MM.1S (cell line): ENCODE results near the gene ELP5.

Experiments used
- DNase-seq: peaks from one replicate; pipeline ENCODE4 v3.0.0-alpha.2; 2015
- H2AFZ ChIP-seq: fragments of 300-600 bp; sonication (generic); 2 replicates; pipeline ENCODE4 v1.6.0; 2016; ENCODE audit warnings: antibody characterized with exemption, low read length
- H3F3A ChIP-seq: fragments of 300-600 bp; sonication (generic); 2 replicates; pipeline ENCODE4 v1.6.1; 2016; ENCODE audit warnings: mild to moderate bottlenecking, antibody characterized with exemption, low read length, moderate library complexity, mixed read lengths; ENCODE audit not compliant: insufficient read depth
- H3K27ac ChIP-seq: fragments of 300-600 bp; sonication (generic); 2 replicates; pipeline ENCODE4 v1.5.1; 2016; ENCODE audit warnings: mild to moderate bottlenecking, low read length
- H3K27me3 ChIP-seq: fragments of 300-600 bp; sonication (generic); replicated peaks from 2 replicates; pipeline ENCODE4 v1.6.0; 2016; ENCODE audit warnings: low read length; ENCODE audit not compliant: insufficient read depth
- H3K36me3 ChIP-seq: fragments of 300-600 bp; sonication (generic); replicated peaks from 2 replicates; pipeline ENCODE4 v1.6.1; 2016; ENCODE audit warnings: mild to moderate bottlenecking, low read length, mixed read lengths; ENCODE audit not compliant: insufficient read depth
- H3K4me1 ChIP-seq: fragments of 300-600 bp; sonication (generic); 2 replicates; pipeline ENCODE4 v1.6.1; 2016; ENCODE audit warnings: low read length, mixed read lengths
- H3K4me2 ChIP-seq: fragments of 300-600 bp; sonication (generic); 2 replicates; pipeline ENCODE4 v1.6.0; 2016; ENCODE audit warnings: low read depth, low read length
- H3K4me3 ChIP-seq: fragments of 300-600 bp; sonication (generic); 2 replicates; pipeline ENCODE4 v1.5.1; 2016; ENCODE audit warnings: low read length, mixed read lengths
- H3K79me2 ChIP-seq: fragments of 300-600 bp; sonication (generic); 2 replicates; pipeline ENCODE4 v1.6.1; 2016; ENCODE audit warnings: mixed run types, low read length, mixed read lengths
- H3K9ac ChIP-seq: fragments of 300-600 bp; sonication (generic); 2 replicates; pipeline ENCODE4 v1.6.1; 2016; ENCODE audit warnings: low read length, mixed read lengths
- H3K9me2 ChIP-seq: fragments of 300-600 bp; sonication (generic); replicated peaks from 2 replicates; pipeline ENCODE4 v1.6.1; 2016; ENCODE audit warnings: mild to moderate bottlenecking, low read length, mixed read lengths; ENCODE audit not compliant: insufficient read depth
- H3K9me3 ChIP-seq: fragments of 300-600 bp; sonication (generic); replicated peaks from 2 replicates; pipeline ENCODE4 v1.6.1; 2016; ENCODE audit warnings: mild to moderate bottlenecking, low read length, mixed read lengths; ENCODE audit not compliant: insufficient read depth
- H4K20me1 ChIP-seq: fragments of 300-600 bp; sonication (generic); 2 replicates; pipeline ENCODE4 v1.6.1; 2016; ENCODE audit warnings: mild to moderate bottlenecking, low read length, moderate library complexity, mixed read lengths; ENCODE audit not compliant: insufficient read depth
- EZH2 ChIP-seq: fragments of 300-600 bp; sonication (generic); optimal IDR thresholded peaks from 2 replicates; pipeline ENCODE3; 2017; ENCODE audit warnings: low read depth, mild to moderate bottlenecking, antibody characterized with exemption, low read length, mixed read lengths
- EZH2phosphoT487 ChIP-seq: fragments of 300-600 bp; sonication (generic); IDR thresholded peaks from 2 replicates; pipeline ENCODE4 v1.6.1; 2018; ENCODE audit warnings: antibody characterized with exemption, low read length
- TF ChIP-seq, protein P1 (sequence below): fragments of 300-600 bp; sonication (generic); IDR thresholded peaks from 2 replicates; pipeline ENCODE4 v1.5.1; 2016; ENCODE audit warnings: antibody characterized with exemption, low read length, mixed read lengths

The ELP5 gene

DNA sequence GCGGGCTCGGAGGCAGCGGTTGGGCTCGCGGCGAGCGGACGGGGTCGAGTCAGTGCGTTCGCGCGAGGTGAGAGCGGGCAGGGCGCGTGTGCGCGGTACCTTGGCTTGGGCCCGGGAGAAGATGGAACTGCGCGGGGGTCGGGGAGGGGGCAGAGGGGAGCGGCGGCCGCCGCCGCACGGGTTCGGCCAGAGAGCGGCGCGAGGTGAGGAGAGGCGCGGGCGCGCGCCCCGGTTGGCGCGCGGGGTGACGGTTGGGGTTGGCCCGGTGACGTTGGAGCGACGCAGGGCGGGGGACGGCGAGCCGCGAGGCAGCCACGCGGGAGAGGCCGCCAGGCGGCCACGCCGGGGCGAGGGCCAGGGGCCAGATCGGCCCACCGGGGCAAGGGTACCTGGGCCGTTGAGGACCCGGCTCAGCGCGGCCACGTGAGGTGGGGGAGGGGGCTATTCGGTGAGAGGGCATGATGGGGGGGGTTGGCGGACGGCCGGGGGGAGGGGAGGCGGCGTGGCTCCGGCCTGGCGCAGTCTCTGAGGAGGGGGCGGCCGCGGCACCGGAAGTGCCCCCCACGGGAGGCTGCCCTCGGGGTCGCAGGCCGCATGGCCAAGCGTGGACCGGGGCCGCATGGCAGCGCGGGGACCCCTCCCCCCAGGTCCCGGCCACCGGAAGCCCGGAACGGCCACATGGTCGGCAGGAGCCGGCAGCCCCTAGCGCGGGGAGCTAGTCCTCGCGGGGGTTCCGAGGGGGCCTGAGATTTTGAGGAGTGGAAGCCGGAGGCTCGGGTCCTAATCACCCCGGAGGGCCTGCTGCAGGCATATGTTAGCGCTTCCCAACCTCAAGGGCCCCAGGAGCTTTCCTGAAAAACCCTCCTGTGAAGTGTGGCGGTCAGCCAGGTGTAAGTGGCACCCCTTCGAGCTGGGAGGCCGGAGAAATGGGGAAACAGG is 55.9 kb downstream of the ELP5 start:
- peak overlapping the region; percentile 100 for H3K9ac ChIP-seq
- peaks cover 51% of the 10 kb centered on the region for H3K79me2 ChIP-seq
- H4K20me1 ChIP-seq: peaks cover 31% of the 10 kb centered on the region
- no peak overlapping the region for H2AFZ ChIP-seq
- H3K9me2 ChIP-seq: no peaks in the 10 kb centered on the region
- TF ChIP-seq, protein P1, sequence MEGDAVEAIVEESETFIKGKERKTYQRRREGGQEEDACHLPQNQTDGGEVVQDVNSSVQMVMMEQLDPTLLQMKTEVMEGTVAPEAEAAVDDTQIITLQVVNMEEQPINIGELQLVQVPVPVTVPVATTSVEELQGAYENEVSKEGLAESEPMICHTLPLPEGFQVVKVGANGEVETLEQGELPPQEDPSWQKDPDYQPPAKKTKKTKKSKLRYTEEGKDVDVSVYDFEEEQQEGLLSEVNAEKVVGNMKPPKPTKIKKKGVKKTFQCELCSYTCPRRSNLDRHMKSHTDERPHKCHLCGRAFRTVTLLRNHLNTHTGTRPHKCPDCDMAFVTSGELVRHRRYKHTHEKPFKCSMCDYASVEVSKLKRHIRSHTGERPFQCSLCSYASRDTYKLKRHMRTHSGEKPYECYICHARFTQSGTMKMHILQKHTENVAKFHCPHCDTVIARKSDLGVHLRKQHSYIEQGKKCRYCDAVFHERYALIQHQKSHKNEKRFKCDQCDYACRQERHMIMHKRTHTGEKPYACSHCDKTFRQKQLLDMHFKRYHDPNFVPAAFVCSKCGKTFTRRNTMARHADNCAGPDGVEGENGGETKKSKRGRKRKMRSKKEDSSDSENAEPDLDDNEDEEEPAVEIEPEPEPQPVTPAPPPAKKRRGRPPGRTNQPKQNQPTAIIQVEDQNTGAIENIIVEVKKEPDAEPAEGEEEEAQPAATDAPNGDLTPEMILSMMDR: no peak
- TF ChIP-seq EZH2phosphoT487: no peak
- no peak for TF ChIP-seq EZH2
- H3K36me3 ChIP-seq: peaks cover 15% of the 10 kb centered on the region
- H3K9me3 ChIP-seq: no peaks in the 10 kb centered on the region
- H3K27me3 ChIP-seq: 0 out of 2 replicates have a peak, but pooled peaks cover 3% of the 10 kb centered on the region
- peak overlapping the region; percentile 68 for H3K4me2 ChIP-seq
- peak overlapping the region; percentile 100 for H3K27ac ChIP-seq
- peak; percentile 43 for DNase-seq
- H3F3A ChIP-seq: peaks cover 57% of the 10 kb centered on the region
- peak overlapping the region; percentile 97 for H3K4me3 ChIP-seq
- H3K4me1 ChIP-seq: peaks cover 19% of the 10 kb centered on the region

DNA sequence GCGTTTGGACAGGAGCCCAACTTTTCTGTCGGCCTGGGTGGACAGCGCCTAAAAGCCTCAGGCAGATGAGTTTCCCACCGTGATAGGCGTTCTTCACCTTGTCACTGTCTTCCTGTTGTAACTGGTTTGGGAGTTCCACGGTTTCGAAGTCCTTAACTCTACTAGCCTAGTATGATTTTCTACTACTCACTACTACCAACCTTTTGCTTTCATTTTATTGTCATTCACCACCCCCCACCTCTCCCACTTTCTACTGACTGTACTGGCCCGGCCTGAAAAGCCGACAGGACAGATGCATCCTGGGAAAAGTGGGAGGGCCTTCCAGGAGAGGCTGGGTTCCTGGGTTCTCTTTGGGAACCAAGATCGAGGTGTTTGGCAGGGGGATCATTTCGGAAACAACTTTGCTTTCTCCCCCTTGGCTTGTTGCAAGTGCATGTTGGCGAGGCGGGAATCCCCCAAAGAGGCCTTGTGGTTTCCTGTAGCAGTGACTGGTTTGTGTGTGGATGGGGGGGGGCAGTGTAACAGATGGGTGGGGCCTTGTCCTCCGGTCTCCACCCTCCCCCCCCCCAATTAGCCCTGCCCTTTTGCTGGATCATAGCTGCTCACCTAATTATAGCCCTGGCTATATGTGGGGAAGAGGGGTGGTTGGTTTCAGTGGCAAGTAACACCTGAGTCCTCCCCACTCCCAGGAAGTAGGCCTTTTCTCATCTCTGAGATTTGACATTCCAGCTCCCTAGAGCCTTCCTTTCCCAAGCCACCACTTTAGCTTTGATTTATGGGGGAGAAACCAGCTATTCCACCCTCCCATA is 56.8 kb downstream of the ELP5 start:
- DNase-seq: peak; percentile 86
- no peaks in the 10 kb centered on the region for H3K9me3 ChIP-seq
- peaks cover 33% of the 10 kb centered on the region for H4K20me1 ChIP-seq
- H3K9me2 ChIP-seq: no peaks in the 10 kb centered on the region
- H2AFZ ChIP-seq: no peak overlapping the region
- H3K27me3 ChIP-seq: 0 out of 2 replicates have a peak, but pooled peaks cover 3% of the 10 kb centered on the region
- peak overlapping the region; percentile 68 for H3K4me2 ChIP-seq
- peak overlapping the region; percentile 100 for H3K9ac ChIP-seq
- peaks cover 60% of the 10 kb centered on the region for H3K79me2 ChIP-seq
- H3K4me3 ChIP-seq: peak overlapping the region; percentile 97
- TF ChIP-seq EZH2phosphoT487 (no peak), EZH2 (no peak)
- TF ChIP-seq, protein P1: no peak
- peaks cover 66% of the 10 kb centered on the region for H3F3A ChIP-seq
- peak overlapping the region; percentile 100 for H3K27ac ChIP-seq
- peaks cover 15% of the 10 kb centered on the region for H3K36me3 ChIP-seq
- H3K4me1 ChIP-seq: peaks cover 19% of the 10 kb centered on the region
